ENCODE results near the gene NSMCE1. TPM values are rescaled to one million over a fixed set of nuclear protein-coding genes. Genes with fewer than 3 reads are reported as not detected.

The NSMCE1 gene
- total RNA-seq, 1 experiment from 2014 or later = 19.3 TPM

- no peak within 1 kb of the TSS for H2BK12ac ChIP-seq (ENCODE audit: insufficient read length, low read depth, low read length)
- H3K9me3 ChIP-seq (ENCODE audit: control insufficient read depth, low read depth, low read length) = no peaks in the 10 kb centered on the region
- H3K4me1 ChIP-seq (ENCODE audit: insufficient read depth, low read length) = peaks cover 7% of the 10 kb centered on the region; the same call in 1 of the 2 replicates
- no peak within 1 kb of the TSS for H2AFZ ChIP-seq (ENCODE audit: low read length)
- H3K79me1 ChIP-seq (ENCODE audit: insufficient read depth, low read depth, low read length, poor library complexity, severe bottlenecking) = no peaks in the 10 kb centered on the region
- peak within 1 kb of the TSS; percentile 54 for H3K18ac ChIP-seq (ENCODE audit: insufficient read length, low read depth, low read length)
- H2BK20ac ChIP-seq (ENCODE audit: low read depth, low read length, poor library complexity, severe bottlenecking) = no peak within 1 kb of the TSS
- Mint-ChIP-seq H3K4me3 (peak within 1 kb of the TSS; percentile 81 to 93), H3K27ac (no peak within 1 kb of the TSS; a peak in 1 of 7 replicates), H3K4me1 (peaks cover 17 to 31% of the 10 kb centered on the region in 2 experiments), H3K36me3 (ENCODE audit: insufficient read depth in 1 of 3, low read depth in 3 of 3) (no peaks in the 10 kb centered on the region), H3K27me3 (ENCODE audit: low read depth) (peaks cover 28% of the 10 kb centered on the region), H3K9me3 (no peaks in the 10 kb centered on the region; a peak in 1 of 5 replicates)
- H3T11ph ChIP-seq (ENCODE audit: low read length) = no peak within 1 kb of the TSS
- H3K9ac ChIP-seq (ENCODE audit: extremely low read depth, insufficient read length, low read length) = peak within 1 kb of the TSS; percentile 64
- no peak for TF ChIP-seq CTCF (conservative IDR thresholded peaks at IDR 0.05)
- peak within 1 kb of the TSS; percentile 89 for H3K4me2 ChIP-seq (ENCODE audit: insufficient read depth, insufficient read length, low read length)
- H3K27ac ChIP-seq (ENCODE audit: insufficient read length, low read depth, low read length) = no peak within 1 kb of the TSS
- H3K56ac ChIP-seq (ENCODE audit: insufficient read length, low read depth, low read length) = no peak within 1 kb of the TSS
- H2AK5ac ChIP-seq (ENCODE audit: insufficient read length, low read length) = no peak within 1 kb of the TSS
- H2BK5ac ChIP-seq (ENCODE audit: insufficient read length, low read length) = no peak within 1 kb of the TSS
- no peak within 1 kb of the TSS for H2BK120ac ChIP-seq (ENCODE audit: low read depth, low read length, poor library complexity, severe bottlenecking)
- DNase-seq = peak; percentile 50
- H3K4ac ChIP-seq (ENCODE audit: low read depth, low read length) = no peak within 1 kb of the TSS
- no peak within 1 kb of the TSS for H3K23ac ChIP-seq (ENCODE audit: insufficient read length, low read depth, low read length)
- H4K91ac ChIP-seq (ENCODE audit: insufficient read length, low read depth, low read length) = no peak within 1 kb of the TSS
- H4K5ac ChIP-seq (ENCODE audit: insufficient read length, low read depth, low read length) = no peak within 1 kb of the TSS
- H4K8ac ChIP-seq (replicated peaks; ENCODE audit: insufficient read length, low read depth, low read length) = no peak within 1 kb of the TSS
- H3K14ac ChIP-seq (ENCODE audit: insufficient read depth, low read length) = peak within 1 kb of the TSS; percentile 83
- no peak within 1 kb of the TSS for H2BK15ac ChIP-seq (ENCODE audit: low read depth, low read length)
- H3K23me2 ChIP-seq (ENCODE audit: insufficient read length, low read depth, low read length, poor library complexity, severe bottlenecking) = peaks cover 10% of the 10 kb centered on the region
- H4K20me1 ChIP-seq (ENCODE audit: control insufficient read depth, insufficient read depth, insufficient read length) = peaks cover 2% of the 10 kb centered on the region
- no CpG with 5 or more reads among the region's 85 CpGs for WGBS (ENCODE audit: extremely low coverage, insufficient read length, low lambda C conversion rate)
- H3K79me2 ChIP-seq (ENCODE audit: insufficient read depth, low read length) = no peaks in the 10 kb centered on the region
- H3K27me3 ChIP-seq (ENCODE audit: insufficient read depth, low read length) = no peaks in the 10 kb centered on the region
Measured at GRCh38 chr16:27313422-27314160, 45.0 kb upstream of the NSMCE1 start, which contains the start of gene IL4R. Gene IL4R (plus strand): TSS chr16:27313974. CDS start chr16:27340204, 26,230 bp downstream.

Data from H9 (cell line).